Natural killer cell treated with Interleukin-12 subunit alpha and Interleukin-12 subunit beta and Interleukin-15 and Interleukin-18, amount 100 ng/mL, for 72 hours (primary cell): Measurements from ENCODE around the gene PRKD1. TPM values are rescaled to one million over a fixed set of nuclear protein-coding genes. Genes with fewer than 3 reads are reported as not detected.

Experiments used
- ATAC-seq, 2 donors: fragments of 150-1000 bp; cut with Tn5 transposase in 1 of 2; sonication (Bioruptor Pico), chemical (Tn5 transposase) in 1 of 2; 2 replicates each; pipeline ENCODE4 v1.10.0; 2021
- DNase-seq: peaks from one replicate; pipeline ENCODE4 v3.0.0; 2022; ENCODE audit warnings: low spot score
- H3K27ac Mint-ChIP-seq, 2 donors: 1 replicate in 1 of 2; 2 replicates in 1 of 2; pipeline ENCODE4 v1.8.0; 2022; ENCODE audit warnings: mixed read lengths in 2 of 2, mild to moderate bottlenecking in 1 of 2, moderate library complexity in 1 of 2
- H3K27me3 Mint-ChIP-seq, 2 donors: 1 replicate in 1 of 2; 2 replicates in 1 of 2; pipeline ENCODE4 v1.8.0; 2022; ENCODE audit warnings: mixed read lengths in 2 of 2
- H3K36me3 Mint-ChIP-seq: one replicate; pipeline ENCODE4 v1.8.0; 2022; ENCODE audit warnings: mixed read lengths
- H3K4me1 Mint-ChIP-seq, 2 donors: 1 replicate in 1 of 2; 2 replicates in 1 of 2; pipeline ENCODE4 v1.8.0; 2022; ENCODE audit warnings: low read depth in 2 of 2, mixed read lengths in 2 of 2, mild to moderate bottlenecking in 1 of 2
- H3K4me3 Mint-ChIP-seq: one replicate; pipeline ENCODE4 v1.8.0; 2022; ENCODE audit warnings: mixed read lengths
- H3K9me3 Mint-ChIP-seq: 2 replicates; pipeline ENCODE4 v1.8.0; 2022; ENCODE audit warnings: mixed read lengths
- total RNA-seq, 2 donors: library from RNA; stranded (reverse); gene quantifications; one replicate each; pipeline ENCODE4 v1.2.3, GENCODE V29; 2022

The PRKD1 gene
- total RNA-seq, 2 donors from 2014 or later: 0.61 TPM; not detected in 1

- DNase-seq (no peak), ATAC-seq (no peak)
- H3K36me3 Mint-ChIP-seq: no peaks in the 10 kb centered on the region
- no peak overlapping the region for H3K27ac Mint-ChIP-seq
- H3K9me3 Mint-ChIP-seq: peaks cover 11% of the 10 kb centered on the region
- no peaks in the 10 kb centered on the region for H3K4me1 Mint-ChIP-seq
- no peaks in the 10 kb centered on the region for H3K27me3 Mint-ChIP-seq
- H3K4me3 Mint-ChIP-seq: no peak overlapping the region
Measured at GRCh38 chr14:29630566-29631160, 297.0 kb downstream of the PRKD1 start.

DNA sequence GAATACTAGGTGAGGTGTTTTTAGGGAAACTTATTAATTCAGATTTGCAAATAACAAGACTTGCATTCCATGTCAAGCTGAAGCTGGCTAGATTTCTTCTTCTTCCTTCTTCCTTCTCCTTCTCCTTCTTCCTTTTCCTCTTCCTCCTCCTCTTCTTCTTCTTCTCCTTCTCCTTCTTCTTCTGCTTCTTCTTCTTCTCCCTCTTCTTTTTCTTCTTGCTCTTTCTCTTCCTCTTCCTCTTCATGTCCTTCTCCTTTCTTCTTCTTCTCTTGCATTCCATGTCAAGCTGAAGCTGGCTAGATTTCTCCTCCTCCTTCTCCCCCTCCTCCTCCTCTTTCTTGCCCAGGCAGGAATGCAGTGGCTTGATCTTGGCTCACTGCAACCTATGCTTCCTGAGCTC is 297.8 kb downstream of the PRKD1 start:
- no peak for ATAC-seq
- no peaks in the 10 kb centered on the region for H3K4me1 Mint-ChIP-seq
- no peak overlapping the region for H3K4me3 Mint-ChIP-seq

DNA sequence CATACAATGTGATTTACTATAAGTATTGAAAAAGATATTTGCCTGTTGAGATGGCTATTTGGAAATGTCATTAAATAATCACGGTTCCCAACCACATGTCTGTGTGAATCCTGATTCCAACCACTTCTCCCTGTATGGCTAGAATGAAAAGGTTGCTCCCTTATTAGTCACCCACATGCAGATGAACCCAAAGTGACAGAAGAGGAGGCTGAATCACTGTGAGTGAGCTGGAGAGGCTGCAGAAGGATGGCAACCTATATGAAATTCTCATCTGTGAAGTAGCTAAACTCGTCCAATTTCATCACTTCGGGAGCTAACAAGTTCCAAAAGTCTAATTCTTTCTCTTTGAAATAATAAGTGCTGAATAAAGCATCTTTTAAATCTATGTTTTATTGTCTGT is 300.5 kb downstream of the PRKD1 start:
- peaks cover 13% of the 10 kb centered on the region for H3K9me3 Mint-ChIP-seq
- no peak for DNase-seq
- H3K27me3 Mint-ChIP-seq: no peaks in the 10 kb centered on the region
- H3K4me1 Mint-ChIP-seq: no peaks in the 10 kb centered on the region
- no peak overlapping the region for H3K4me3 Mint-ChIP-seq
- no peak overlapping the region for H3K27ac Mint-ChIP-seq
- no peaks in the 10 kb centered on the region for H3K36me3 Mint-ChIP-seq
- no peak for ATAC-seq

More for the DNA sequence above, 297.8 kb downstream of the PRKD1 start:
- Mint-ChIP-seq H3K36me3 (no peaks in the 10 kb centered on the region), H3K27ac (no peak overlapping the region), H3K9me3 (peaks cover 16% of the 10 kb centered on the region), H3K27me3 (no peaks in the 10 kb centered on the region)
- no peak for DNase-seq

DNA sequence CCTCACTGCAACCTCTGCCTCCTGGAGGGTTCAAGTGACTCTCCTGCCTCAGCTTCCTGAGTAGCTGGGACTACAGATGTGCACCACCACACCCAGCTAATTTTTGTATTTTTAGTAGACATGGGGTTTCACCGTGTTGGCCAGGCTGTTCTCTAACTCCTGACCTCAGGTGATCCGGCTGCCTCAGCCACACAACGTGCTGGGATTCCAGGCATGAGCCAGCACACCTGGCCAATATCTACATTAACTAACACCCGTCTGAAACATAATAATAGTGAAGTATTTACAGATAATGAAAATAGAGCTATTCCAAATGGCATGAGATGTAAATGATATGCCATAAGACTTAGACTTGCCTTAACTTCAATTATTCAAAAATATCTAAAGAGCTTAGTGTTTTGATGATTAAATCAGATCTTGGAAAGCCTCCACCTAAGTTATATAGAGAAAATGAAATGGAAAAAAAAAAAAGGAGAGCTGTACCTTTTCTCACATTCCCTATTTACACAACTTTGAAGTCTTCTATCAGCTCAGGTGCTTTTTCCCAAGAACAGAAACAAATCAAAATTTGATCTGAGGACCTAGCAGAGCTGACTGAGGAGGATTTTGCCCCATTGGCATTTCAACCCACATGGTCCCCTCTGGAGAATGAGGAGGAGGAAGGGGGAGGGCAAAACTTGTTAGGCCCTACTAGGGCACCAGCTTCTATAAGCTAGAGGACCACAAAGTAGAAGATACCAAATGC is 309.2 kb downstream of the PRKD1 start:
- no peaks in the 10 kb centered on the region for H3K27me3 Mint-ChIP-seq
- no peak for ATAC-seq
- no peaks in the 10 kb centered on the region for H3K4me1 Mint-ChIP-seq
- H3K4me3 Mint-ChIP-seq: no peak overlapping the region
- peaks cover 12% of the 10 kb centered on the region for H3K9me3 Mint-ChIP-seq
- H3K36me3 Mint-ChIP-seq: peaks cover 8% of the 10 kb centered on the region
- H3K27ac Mint-ChIP-seq: no peak overlapping the region
- no peak for DNase-seq

- DNase-seq: no peak
- no peak for ATAC-seq
- no peak overlapping the region for H3K4me3 Mint-ChIP-seq
- no peaks in the 10 kb centered on the region for H3K4me1 Mint-ChIP-seq
- no peak overlapping the region for H3K27ac Mint-ChIP-seq
- peaks cover 15% of the 10 kb centered on the region for H3K9me3 Mint-ChIP-seq
- peaks cover 8% of the 10 kb centered on the region for H3K36me3 Mint-ChIP-seq
- H3K27me3 Mint-ChIP-seq: no peaks in the 10 kb centered on the region
Measured at GRCh38 chr14:29616922-29617321, 310.7 kb downstream of the PRKD1 start.

DNA sequence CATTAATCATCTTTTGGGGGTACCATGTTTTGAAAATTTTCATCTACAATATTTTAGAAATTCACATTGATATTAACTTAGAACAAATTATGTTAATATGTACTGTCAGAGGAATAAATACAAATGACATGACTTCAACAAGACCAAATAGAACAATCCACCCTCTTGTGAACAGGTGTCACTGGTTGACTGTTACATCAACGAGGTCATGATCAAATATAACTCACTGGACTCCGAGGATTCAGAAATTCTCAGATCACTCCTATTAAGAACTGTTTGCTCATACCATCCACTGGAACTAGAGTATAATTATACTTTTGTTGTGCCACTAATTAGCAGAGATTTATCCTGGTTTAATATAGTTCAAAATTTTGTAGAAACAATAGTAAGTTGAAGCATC is 318.8 kb downstream of the PRKD1 start:
- H3K4me3 Mint-ChIP-seq: no peak overlapping the region
- DNase-seq: no peak
- H3K36me3 Mint-ChIP-seq: peaks cover 6% of the 10 kb centered on the region
- H3K4me1 Mint-ChIP-seq: no peaks in the 10 kb centered on the region
- no peaks in the 10 kb centered on the region for H3K27me3 Mint-ChIP-seq
- H3K27ac Mint-ChIP-seq: no peak overlapping the region
- H3K9me3 Mint-ChIP-seq: peaks cover 21% of the 10 kb centered on the region
- no peak for ATAC-seq

GRCh38 chr14:29607169-29607568 is 320.5 kb downstream of the PRKD1 start:
- Mint-ChIP-seq H3K9me3 (peaks cover 17% of the 10 kb centered on the region), H3K27me3 (no peaks in the 10 kb centered on the region), H3K4me1 (no peaks in the 10 kb centered on the region), H3K36me3 (peaks cover 6% of the 10 kb centered on the region), H3K4me3 (no peak overlapping the region), H3K27ac (no peak overlapping the region)
- DNase-seq: no peak
- no peak for ATAC-seq

DNA sequence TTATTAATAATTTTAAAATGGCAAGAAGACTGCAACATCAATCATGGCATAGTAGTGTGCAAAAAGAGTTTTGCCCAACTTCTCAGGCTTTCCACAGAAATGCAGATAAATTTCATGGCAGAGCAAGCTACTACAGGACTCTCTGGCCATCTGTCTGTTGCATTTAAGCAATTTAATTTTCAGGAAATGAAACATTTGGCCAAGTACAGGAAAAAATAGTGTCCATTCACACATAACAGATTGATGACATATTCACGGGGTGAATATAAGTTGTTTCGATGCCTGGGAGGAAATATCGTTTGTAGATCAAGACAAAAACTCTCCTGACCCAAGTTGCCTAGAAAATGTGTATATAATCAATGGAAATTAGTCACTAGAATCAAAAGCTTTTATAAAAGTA is 324.0 kb downstream of the PRKD1 start:
- DNase-seq: no peak
- ATAC-seq: no peak
- Mint-ChIP-seq H3K4me3 (no peak overlapping the region), H3K9me3 (peaks cover 12% of the 10 kb centered on the region), H3K4me1 (no peaks in the 10 kb centered on the region), H3K36me3 (peaks cover 6% of the 10 kb centered on the region), H3K27me3 (no peaks in the 10 kb centered on the region), H3K27ac (no peak overlapping the region)

DNA sequence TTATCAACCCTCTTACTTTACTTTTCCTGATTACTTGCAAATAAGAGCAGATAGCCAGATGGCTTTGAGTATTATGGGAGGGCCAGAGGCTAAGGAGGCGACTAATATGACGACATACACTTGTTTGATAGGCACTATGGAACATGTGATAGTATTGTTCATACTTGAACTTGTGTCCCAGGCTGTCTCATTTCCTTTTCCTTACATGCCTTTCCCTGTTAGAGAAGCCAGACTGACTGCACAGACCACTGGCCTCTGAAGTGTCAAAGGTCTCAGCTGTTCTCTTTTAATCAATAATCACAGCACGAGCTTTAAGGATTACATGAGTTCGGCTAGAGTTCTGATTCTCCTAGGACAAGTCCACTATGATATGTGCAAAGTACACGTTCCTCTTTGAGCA is 326.0 kb downstream of the PRKD1 start:
- Mint-ChIP-seq H3K4me3 (no peak overlapping the region), H3K9me3 (peaks cover 12% of the 10 kb centered on the region), H3K27ac (no peak overlapping the region), H3K36me3 (peaks cover 6% of the 10 kb centered on the region), H3K4me1 (no peaks in the 10 kb centered on the region), H3K27me3 (no peaks in the 10 kb centered on the region)
- DNase-seq (no peak), ATAC-seq (no peak)

GRCh38 chr14:29587761-29588470 is 339.7 kb downstream of the PRKD1 start:
- Mint-ChIP-seq H3K4me3 (no peak overlapping the region), H3K27ac (no peak overlapping the region), H3K4me1 (no peaks in the 10 kb centered on the region), H3K27me3 (no peaks in the 10 kb centered on the region), H3K36me3 (no peaks in the 10 kb centered on the region), H3K9me3 (peaks cover 8% of the 10 kb centered on the region)
- ATAC-seq: no peak
- DNase-seq: no peak

- H3K36me3 Mint-ChIP-seq: no peaks in the 10 kb centered on the region
- no peaks in the 10 kb centered on the region for H3K4me1 Mint-ChIP-seq
- no peak overlapping the region for H3K4me3 Mint-ChIP-seq
- ATAC-seq: no peak
- no peak overlapping the region for H3K27ac Mint-ChIP-seq
- H3K27me3 Mint-ChIP-seq: no peaks in the 10 kb centered on the region
- H3K9me3 Mint-ChIP-seq: peaks cover 13% of the 10 kb centered on the region
- no peak for DNase-seq
Measured at GRCh38 chr14:29587046-29587445, 340.6 kb downstream of the PRKD1 start.

- ATAC-seq (no peak), DNase-seq (no peak)
- Mint-ChIP-seq H3K4me3 (no peak overlapping the region), H3K4me1 (no peaks in the 10 kb centered on the region), H3K27me3 (no peaks in the 10 kb centered on the region), H3K36me3 (no peaks in the 10 kb centered on the region), H3K27ac (no peak overlapping the region), H3K9me3 (peaks cover 12% of the 10 kb centered on the region)
Measured at GRCh38 chr14:29584992-29585391, 342.7 kb downstream of the PRKD1 start.

DNA sequence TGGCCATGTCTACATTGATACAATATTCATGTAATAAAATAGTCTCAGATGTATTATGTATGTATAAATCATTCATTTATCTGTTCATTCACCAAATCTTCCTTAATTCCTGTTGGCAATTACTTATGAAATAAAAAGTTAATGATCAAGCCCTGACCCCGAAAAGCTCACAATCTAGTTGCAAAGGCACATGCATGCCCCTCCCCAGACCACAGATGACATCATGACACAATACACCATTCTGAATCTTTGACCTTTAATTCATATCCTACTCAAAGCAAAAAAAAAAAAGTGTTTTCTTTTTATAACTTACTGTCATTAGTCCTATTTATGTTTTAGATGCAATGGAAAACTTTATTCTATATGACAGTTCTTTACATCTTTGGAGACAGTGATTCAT is 346.9 kb downstream of the PRKD1 start:
- Mint-ChIP-seq H3K4me1 (no peaks in the 10 kb centered on the region), H3K4me3 (no peak overlapping the region), H3K36me3 (no peaks in the 10 kb centered on the region), H3K9me3 (peaks cover 12% of the 10 kb centered on the region), H3K27me3 (no peaks in the 10 kb centered on the region), H3K27ac (no peak overlapping the region)
- ATAC-seq (no peak), DNase-seq (no peak)

- Mint-ChIP-seq H3K9me3 (peaks cover 9% of the 10 kb centered on the region), H3K27ac (no peak overlapping the region), H3K4me1 (no peaks in the 10 kb centered on the region), H3K27me3 (no peaks in the 10 kb centered on the region), H3K36me3 (no peaks in the 10 kb centered on the region), H3K4me3 (no peak overlapping the region)
- ATAC-seq (no peak), DNase-seq (no peak)
Measured at GRCh38 chr14:29579838-29580237, 347.8 kb downstream of the PRKD1 start.
